ENCODE data around the gene PARK7.

The PARK7 gene

DNA sequence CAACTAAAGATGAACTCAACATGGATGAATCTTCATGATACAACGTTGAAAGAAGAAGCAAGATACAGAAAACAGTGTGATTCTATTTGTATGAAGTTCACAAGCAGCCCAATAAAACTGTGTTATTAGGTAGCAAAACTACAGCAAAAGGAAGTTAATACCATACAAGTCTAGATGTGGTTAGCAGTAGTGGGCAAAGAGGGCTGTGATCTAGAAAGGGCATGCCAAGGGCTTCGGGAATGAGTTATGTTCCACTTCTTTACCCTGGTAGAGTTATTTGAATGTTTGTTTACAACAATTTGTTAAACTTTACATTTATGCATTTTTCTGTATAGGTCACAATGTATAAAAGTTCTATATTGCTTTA is 30.1 kb upstream of the PARK7 start:
- TF ChIP-seq, protein P1, sequence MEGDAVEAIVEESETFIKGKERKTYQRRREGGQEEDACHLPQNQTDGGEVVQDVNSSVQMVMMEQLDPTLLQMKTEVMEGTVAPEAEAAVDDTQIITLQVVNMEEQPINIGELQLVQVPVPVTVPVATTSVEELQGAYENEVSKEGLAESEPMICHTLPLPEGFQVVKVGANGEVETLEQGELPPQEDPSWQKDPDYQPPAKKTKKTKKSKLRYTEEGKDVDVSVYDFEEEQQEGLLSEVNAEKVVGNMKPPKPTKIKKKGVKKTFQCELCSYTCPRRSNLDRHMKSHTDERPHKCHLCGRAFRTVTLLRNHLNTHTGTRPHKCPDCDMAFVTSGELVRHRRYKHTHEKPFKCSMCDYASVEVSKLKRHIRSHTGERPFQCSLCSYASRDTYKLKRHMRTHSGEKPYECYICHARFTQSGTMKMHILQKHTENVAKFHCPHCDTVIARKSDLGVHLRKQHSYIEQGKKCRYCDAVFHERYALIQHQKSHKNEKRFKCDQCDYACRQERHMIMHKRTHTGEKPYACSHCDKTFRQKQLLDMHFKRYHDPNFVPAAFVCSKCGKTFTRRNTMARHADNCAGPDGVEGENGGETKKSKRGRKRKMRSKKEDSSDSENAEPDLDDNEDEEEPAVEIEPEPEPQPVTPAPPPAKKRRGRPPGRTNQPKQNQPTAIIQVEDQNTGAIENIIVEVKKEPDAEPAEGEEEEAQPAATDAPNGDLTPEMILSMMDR (IDR thresholded peaks at IDR 0.05; ENCODE audit: low read depth, low read length): no peak
- in situ Hi-C loops (cut with HindIII; ENCODE audit: low sequenced_read_pairs): no loop called here
- DNase-seq (ENCODE audit: low read depth, low spot score): no peak
- H3K4me3 ChIP-seq (ENCODE audit: low read depth, low read length): no peak overlapping the region

DNA sequence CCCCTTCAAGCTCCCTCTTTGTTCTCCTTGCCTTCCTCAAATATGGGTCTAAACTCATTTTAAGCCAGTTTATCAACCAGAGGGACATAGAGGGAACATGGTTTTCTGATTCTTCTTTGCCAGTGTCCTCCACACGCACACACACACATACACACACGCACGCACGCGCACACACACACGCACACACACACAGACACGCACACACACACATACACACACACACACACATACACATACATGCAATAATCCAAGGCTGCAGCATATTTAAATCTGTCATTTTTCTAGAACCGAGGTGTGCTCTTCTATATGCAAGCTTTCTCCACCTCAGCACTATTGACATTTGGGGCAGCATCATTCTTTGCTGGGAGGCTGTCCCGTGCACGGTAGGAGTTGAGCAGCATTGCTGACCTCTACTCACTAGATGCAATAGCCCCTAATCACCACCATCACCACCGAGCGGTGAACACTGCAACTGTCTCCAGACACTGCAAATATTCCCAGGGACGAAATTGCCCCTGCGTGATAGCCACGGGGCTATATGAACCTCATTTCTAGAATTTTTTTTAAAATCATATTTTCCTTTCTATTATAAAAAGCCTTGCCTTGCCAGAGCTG is 28.9 kb upstream of the PARK7 start:
- no peak overlapping the region for H3K4me3 ChIP-seq (ENCODE audit: low read depth, low read length)
- in situ Hi-C loops (cut with HindIII; ENCODE audit: low sequenced_read_pairs): no loop called here
- no peak for DNase-seq (ENCODE audit: low read depth, low spot score)
- TF ChIP-seq, protein P1 (IDR thresholded peaks at IDR 0.05; ENCODE audit: low read depth, low read length): no peak

DNA sequence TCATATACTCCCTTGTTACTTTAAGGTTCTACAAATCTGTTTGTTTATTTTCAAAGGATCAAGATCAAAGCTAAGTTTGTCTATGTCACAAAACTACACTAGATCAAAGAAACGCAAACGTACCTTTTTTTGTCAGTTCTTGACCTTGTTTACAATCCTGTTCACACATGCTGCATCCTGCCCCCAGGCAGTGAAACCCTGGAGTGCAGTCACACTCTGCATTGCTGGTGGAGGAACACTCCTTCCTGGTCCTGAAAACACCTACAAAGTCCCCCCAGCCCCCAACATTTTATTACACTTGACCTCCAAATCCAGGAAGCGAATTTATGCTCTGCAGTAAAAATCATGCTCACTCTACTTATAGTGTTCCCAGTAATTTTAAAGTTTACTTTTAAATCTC is 23.4 kb upstream of the PARK7 start:
- no peak overlapping the region for H3K4me3 ChIP-seq (ENCODE audit: low read depth, low read length)
- TF ChIP-seq, protein P1 (IDR thresholded peaks at IDR 0.05; ENCODE audit: low read depth, low read length): no peak
- no peak for DNase-seq (ENCODE audit: low read depth, low spot score)
- in situ Hi-C loops (cut with HindIII; ENCODE audit: low sequenced_read_pairs): no loop called here

DNA sequence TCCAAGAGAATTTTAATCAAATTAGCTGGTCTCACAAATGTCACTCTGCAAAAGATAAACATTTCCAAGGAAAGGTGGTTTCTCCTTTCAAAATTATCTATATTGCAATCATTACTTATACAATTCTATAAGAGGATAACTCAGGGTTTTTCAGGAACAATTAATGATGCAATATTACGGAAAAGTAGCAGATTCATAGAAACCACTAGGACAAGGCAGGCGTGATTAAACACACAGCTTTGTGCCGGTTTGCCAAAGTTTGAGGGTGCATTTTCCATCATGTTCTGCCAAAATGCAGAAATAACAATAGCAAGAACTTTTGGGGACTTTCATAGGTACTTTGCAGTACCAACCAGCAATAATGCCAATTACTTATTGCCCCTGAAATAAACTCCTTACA is 21.5 kb upstream of the PARK7 start:
- DNase-seq (ENCODE audit: low read depth, low spot score): no peak
- H3K4me3 ChIP-seq (ENCODE audit: low read depth, low read length): no peak overlapping the region
- in situ Hi-C loops (cut with HindIII; ENCODE audit: low sequenced_read_pairs): no loop called here
- TF ChIP-seq, protein P1 (IDR thresholded peaks at IDR 0.05; ENCODE audit: low read depth, low read length): no peak

DNA sequence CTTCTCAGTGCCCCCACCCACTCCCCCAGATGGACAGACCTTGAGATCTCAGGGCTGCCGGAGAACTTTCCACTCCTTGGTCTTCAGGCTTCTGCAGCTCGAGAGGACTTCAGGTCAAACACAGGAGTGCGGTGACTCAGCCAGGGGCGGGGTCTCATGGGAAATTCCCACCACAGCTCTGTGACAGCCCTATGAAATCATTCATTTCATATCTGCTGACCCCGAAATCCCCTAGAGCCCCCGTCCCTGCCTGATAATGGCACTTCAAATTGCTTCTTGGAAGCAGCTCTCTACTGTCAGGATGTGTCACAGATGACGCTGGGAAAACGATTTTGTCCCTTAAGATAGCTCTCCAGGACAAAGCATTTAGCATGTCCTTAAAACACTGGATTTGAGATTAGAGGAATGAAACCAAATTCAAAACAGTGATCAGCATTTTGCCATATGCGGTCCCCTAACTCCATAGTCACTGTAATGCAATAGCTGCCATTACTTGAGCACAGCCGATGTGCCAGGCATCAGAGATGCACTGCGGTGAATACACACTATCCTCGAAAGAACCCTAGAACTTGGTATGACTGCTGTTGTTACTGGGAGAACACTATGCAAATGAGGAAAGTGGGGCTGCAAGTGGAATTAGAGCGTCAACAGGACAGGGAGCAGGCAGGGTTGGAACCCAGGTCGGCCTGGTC is 20.6 kb upstream of the PARK7 start, which contains the start of gene TNFRSF9:
TNFRSF9 (minus strand) TSS at position 95 of the 692 bp plus-strand sequence. CDS start 845 bp downstream, outside the sequence.
- TF ChIP-seq, protein P1 (IDR thresholded peaks at IDR 0.05; ENCODE audit: low read depth, low read length): no peak
- peak; percentile 19 for DNase-seq (ENCODE audit: low read depth, low spot score)
- H3K4me3 ChIP-seq (ENCODE audit: low read depth, low read length): no peak within 1 kb of the TSS
- in situ Hi-C loops (cut with HindIII; ENCODE audit: low sequenced_read_pairs): no loop called here

DNA sequence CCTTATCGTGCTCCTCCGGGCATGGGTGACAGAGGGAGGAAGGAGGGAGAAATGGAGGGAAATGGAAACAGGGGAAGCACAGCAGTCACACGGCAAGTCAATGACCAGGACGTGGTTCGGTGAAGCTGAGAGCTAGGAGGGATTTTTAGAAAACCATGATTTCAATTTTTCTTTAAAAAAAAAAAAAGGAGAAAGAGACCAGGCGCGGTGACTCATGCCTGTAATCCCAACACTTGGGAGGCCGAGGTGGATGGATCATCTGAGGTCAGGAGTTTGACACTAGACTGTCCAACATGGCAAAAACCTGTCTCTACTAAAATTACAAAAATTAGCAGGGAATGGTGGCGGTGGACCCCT is 20.1 kb upstream of the PARK7 start:
- in situ Hi-C loops (cut with HindIII; ENCODE audit: low sequenced_read_pairs): no loop called here
- H3K4me3 ChIP-seq (ENCODE audit: low read depth, low read length): no peak overlapping the region
- TF ChIP-seq, protein P1 (IDR thresholded peaks at IDR 0.05; ENCODE audit: low read depth, low read length): no peak
- DNase-seq (ENCODE audit: low read depth, low spot score): no peak
